ENCODE data around the gene P2RX7. TPM values are rescaled to one million over a fixed set of nuclear protein-coding genes. Genes with fewer than 3 reads are reported as not detected.
A peak's percentile ranks its signal among the peaks of the same experiment; 100 is the strongest.

Gene P2RX7
- total and polyA plus RNA-seq, 9 of the 15 experiments (the other 6 are each of a cell fraction or from before 2014, with no cell fraction given), result 0.04 to 0.65 (median 0.30) TPM

GRCh38 chr12:121130866-121131373, 1.8 kb upstream of the P2RX7 start (continued):
- TF ChIP-seq, protein P1, sequence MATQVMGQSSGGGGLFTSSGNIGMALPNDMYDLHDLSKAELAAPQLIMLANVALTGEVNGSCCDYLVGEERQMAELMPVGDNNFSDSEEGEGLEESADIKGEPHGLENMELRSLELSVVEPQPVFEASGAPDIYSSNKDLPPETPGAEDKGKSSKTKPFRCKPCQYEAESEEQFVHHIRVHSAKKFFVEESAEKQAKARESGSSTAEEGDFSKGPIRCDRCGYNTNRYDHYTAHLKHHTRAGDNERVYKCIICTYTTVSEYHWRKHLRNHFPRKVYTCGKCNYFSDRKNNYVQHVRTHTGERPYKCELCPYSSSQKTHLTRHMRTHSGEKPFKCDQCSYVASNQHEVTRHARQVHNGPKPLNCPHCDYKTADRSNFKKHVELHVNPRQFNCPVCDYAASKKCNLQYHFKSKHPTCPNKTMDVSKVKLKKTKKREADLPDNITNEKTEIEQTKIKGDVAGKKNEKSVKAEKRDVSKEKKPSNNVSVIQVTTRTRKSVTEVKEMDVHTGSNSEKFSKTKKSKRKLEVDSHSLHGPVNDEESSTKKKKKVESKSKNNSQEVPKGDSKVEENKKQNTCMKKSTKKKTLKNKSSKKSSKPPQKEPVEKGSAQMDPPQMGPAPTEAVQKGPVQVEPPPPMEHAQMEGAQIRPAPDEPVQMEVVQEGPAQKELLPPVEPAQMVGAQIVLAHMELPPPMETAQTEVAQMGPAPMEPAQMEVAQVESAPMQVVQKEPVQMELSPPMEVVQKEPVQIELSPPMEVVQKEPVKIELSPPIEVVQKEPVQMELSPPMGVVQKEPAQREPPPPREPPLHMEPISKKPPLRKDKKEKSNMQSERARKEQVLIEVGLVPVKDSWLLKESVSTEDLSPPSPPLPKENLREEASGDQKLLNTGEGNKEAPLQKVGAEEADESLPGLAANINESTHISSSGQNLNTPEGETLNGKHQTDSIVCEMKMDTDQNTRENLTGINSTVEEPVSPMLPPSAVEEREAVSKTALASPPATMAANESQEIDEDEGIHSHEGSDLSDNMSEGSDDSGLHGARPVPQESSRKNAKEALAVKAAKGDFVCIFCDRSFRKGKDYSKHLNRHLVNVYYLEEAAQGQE (IDR thresholded peaks at IDR 0.05; ENCODE audit: borderline replicate concordance), result peak; percentile 36
- TF ChIP-seq, protein P1 (CRISPR knock-in tag; IDR thresholded peaks at IDR 0.05; ENCODE audit: low read depth), result no peak
- TF ChIP-seq ZNF146 (CRISPR knock-in tag; IDR thresholded peaks at IDR 0.05; ENCODE audit: unreplicated experiment), result peak; percentile 62
